ENCODE results near the gene GPR179. TPM values are rescaled to one million over a fixed set of nuclear protein-coding genes. Genes with fewer than 3 reads are reported as not detected.

The GPR179 gene
- total and polyA plus RNA-seq, 7 donors: 0.07 to 2.5 (median 0.70) TPM

- Histone ChIP-seq H3K4me1 (no peaks in the 10 kb centered on the region), H3K4me3 (no peak overlapping the region), H3K27me3 (ENCODE audit: insufficient read depth in 3 of 3, low read length in 2 of 3) (no peaks in the 10 kb centered on the region), H3K27ac (no peak overlapping the region), H3K9me3 (no peaks in the 10 kb centered on the region), H3K36me3 (ENCODE audit: insufficient read depth in 1 of 2, low read depth in 1 of 2) (no peaks in the 10 kb centered on the region)
- peak in 1 of 4 donors; percentile 55 for ATAC-seq
- peak; percentile 45 to 60 for DNase-seq
- WGBS, 3 donors: 63 to 67% (median 67%) methylated on average over 5 of the region's 5 CpGs
- intact Hi-C loops (cut with DNase I): no loop called here
- TF ChIP-seq CTCF (IDR thresholded peaks at IDR 0.05): no peak
Observed at GRCh38 chr17:38341035-38341721, 2.6 kb downstream of the GPR179 start.

GRCh38 chr17:38339891-38340290 lies 3.9 kb downstream of the GPR179 start:
- Histone ChIP-seq H3K27ac (no peak overlapping the region), H3K4me3 (no peak overlapping the region), H3K36me3 (ENCODE audit: insufficient read depth in 1 of 2, low read depth in 1 of 2) (no peaks in the 10 kb centered on the region), H3K9me3 (no peaks in the 10 kb centered on the region), H3K27me3 (ENCODE audit: insufficient read depth in 3 of 3, low read length in 2 of 3) (no peaks in the 10 kb centered on the region), H3K4me1 (no peaks in the 10 kb centered on the region)
- no peak for TF ChIP-seq CTCF (IDR thresholded peaks at IDR 0.05)
- ATAC-seq (no peak), DNase-seq (no peak)
- intact Hi-C loops (cut with DNase I): no loop called here

- DNase-seq (no peak), ATAC-seq (no peak)
- intact Hi-C loops (cut with DNase I): no loop called here
- H3K27ac ChIP-seq: no peak overlapping the region
- no peaks in the 10 kb centered on the region for H3K9me3 ChIP-seq
- no peaks in the 10 kb centered on the region for H3K36me3 ChIP-seq (ENCODE audit: insufficient read depth in 1 of 2, low read depth in 1 of 2)
- H3K4me3 ChIP-seq: no peak overlapping the region
- no peaks in the 10 kb centered on the region for H3K4me1 ChIP-seq
- no peak for TF ChIP-seq CTCF (IDR thresholded peaks at IDR 0.05)
- WGBS, 3 donors: 91 to 97% (median 96%) methylated on average over 4 of the region's 4 CpGs
- no peaks in the 10 kb centered on the region for H3K27me3 ChIP-seq (ENCODE audit: insufficient read depth in 3 of 3, low read length in 2 of 3)
Observed at GRCh38 chr17:38338535-38338934, 5.2 kb downstream of the GPR179 start.

GRCh38 chr17:38338053-38338452 lies 5.7 kb downstream of the GPR179 start:
- no peaks in the 10 kb centered on the region for H3K27me3 ChIP-seq (ENCODE audit: insufficient read depth in 3 of 3, low read length in 2 of 3)
- intact Hi-C loops (cut with DNase I): no loop called here
- no peak for TF ChIP-seq CTCF (IDR thresholded peaks at IDR 0.05)
- no peaks in the 10 kb centered on the region for H3K4me1 ChIP-seq
- ATAC-seq: peak in 1 of 4 donors; percentile 37
- no peak overlapping the region for H3K4me3 ChIP-seq
- H3K9me3 ChIP-seq: no peaks in the 10 kb centered on the region
- H3K27ac ChIP-seq: no peak overlapping the region
- 42 to 49% (median 49%) methylated on average over 5 of the region's 5 CpGs for WGBS, 3 donors
- H3K36me3 ChIP-seq (ENCODE audit: insufficient read depth in 1 of 2, low read depth in 1 of 2): no peaks in the 10 kb centered on the region
- DNase-seq: no peak

- no peak overlapping the region for H3K4me3 ChIP-seq
- DNase-seq (no peak), ATAC-seq (no peak)
- H3K4me1 ChIP-seq: no peaks in the 10 kb centered on the region
- 87 to 91% (median 88%) methylated on average over 11 of the region's 11 CpGs for WGBS, 3 donors
- TF ChIP-seq CTCF (IDR thresholded peaks at IDR 0.05): no peak
- no peaks in the 10 kb centered on the region for H3K36me3 ChIP-seq (ENCODE audit: insufficient read depth in 1 of 2, low read depth in 1 of 2)
- intact Hi-C loops (cut with DNase I): no loop called here
- H3K9me3 ChIP-seq: no peaks in the 10 kb centered on the region
- no peak overlapping the region for H3K27ac ChIP-seq
- no peaks in the 10 kb centered on the region for H3K27me3 ChIP-seq (ENCODE audit: insufficient read depth in 3 of 3, low read length in 2 of 3)
Observed at GRCh38 chr17:38336838-38337237, 6.9 kb downstream of the GPR179 start.

Data from psoas muscle (tissue), 8 donors.